ACHN (cell line): ENCODE results near the gene PTS.

Experiments used
- DNase-seq: peaks from one replicate; pipeline ENCODE4 v3.0.0-alpha.2; 2015
- in situ Hi-C: cut with HindIII; loops from 2 replicates; pipeline ENCODE4 v1.10.0; 2017; ENCODE audit warnings: low sequenced_read_pairs, low pct_ligation_motif_present, low pct_unique_long_range_greater_than_20kb

Gene PTS

GRCh38 chr11:112280268-112281126 lies 54.3 kb downstream of the PTS start:
- DNase-seq, result peak; percentile 77
- in situ Hi-C loops, result no loop called here

- no peak for DNase-seq
- in situ Hi-C loops, result no loop called here
Measured at GRCh38 chr11:112281726-112282125, 55.5 kb downstream of the PTS start.
